OCI-LY1 (cell line): ENCODE data around the gene RUVBL1.

Experiments used
- CTCF ChIP-seq: fragments of 200-600 bp; sonication (generic), shearing (Covaris generic); IDR thresholded peaks from 2 replicates; pipeline ENCODE4 v1.5.1; 2017; ENCODE audit warnings: mild to moderate bottlenecking, antibody characterized with exemption, low read length, moderate library complexity, mixed read lengths
- EZH2 ChIP-seq: fragments of 200-600 bp; sonication (generic), shearing (Covaris generic); IDR thresholded peaks from 2 replicates; pipeline ENCODE4 v1.8.0; 2017; ENCODE audit warnings: borderline replicate concordance, mixed run types, mild to moderate bottlenecking, antibody characterized with exemption, low read length, moderate library complexity, mixed read lengths

- no peak for TF ChIP-seq EZH2
- no peak for TF ChIP-seq CTCF
These were observed 47.0 kb downstream of the RUVBL1 start for GRCh38 chr3:128076483-128077201.
